Cardiac muscle cell (in vitro differentiated cells and primary cell): ENCODE measurements around the gene APLP1. TPM values are rescaled to one million over a fixed set of nuclear protein-coding genes. Genes with fewer than 3 reads are reported as not detected.
"Not testable (repeated sequence)": the region's sequence is repeated elsewhere in the genome, so short reads cannot be mapped to it uniquely, and the experiment has no call there.

Experiments used
- DNase-seq, 2 donors: peaks; one replicate each; pipeline versions ENCODE4 v3.0.0 to v3.0.0-alpha.2; 2010 to 2017; ENCODE audit warnings: low read depth in 1 of 2, low spot score in 1 of 2
- H3K27ac ChIP-seq: fragments of 200-600 bp; sonication (generic); 2 replicates; pipeline ENCODE4 v1.5.1; 2016
- H3K27me3 ChIP-seq: fragments of 200-600 bp; sonication (generic); 2 replicates; pipeline ENCODE4 v1.6.0; 2016; ENCODE audit warnings: control low read depth
- H3K36me3 ChIP-seq: fragments of 200-600 bp; sonication (generic); 2 replicates; pipeline ENCODE4 v1.5.1; 2016; ENCODE audit warnings: control low read depth
- H3K4me1 ChIP-seq: fragments of 200-600 bp; sonication (generic); 2 replicates; pipeline ENCODE4 v1.8.1; 2017; ENCODE audit warnings: low read depth, mild to moderate bottlenecking, mixed run types
- H3K4me3 ChIP-seq: fragments of 200-600 bp; sonication (generic); 2 replicates; pipeline ENCODE4 v1.5.1; 2016; ENCODE audit warnings: mild to moderate bottlenecking
- H3K9me3 ChIP-seq: fragments of 200-600 bp; sonication (generic); 2 replicates; pipeline ENCODE4 v1.5.1; 2017; ENCODE audit warnings: low read depth, mild to moderate bottlenecking, control low read depth
- polyA plus RNA-seq: library from polyadenylated mRNA; unstranded; fragments of >200 nt; fragmentation: Nextera tagmentation; extraction: Ambion mirVana; gene quantifications from 2 replicates; pipeline ENCODE4 v1.2.1, GENCODE V29; 2016
- total RNA-seq: library from RNA; depleted of rRNA; stranded (reverse); fragments of >200 nt; gene quantifications from 2 replicates; pipeline ENCODE4 v1.2.3, GENCODE V29; 2016
- TF ChIP-seq, protein P1 (sequence below): IDR thresholded peaks from 2 replicates; pipeline ENCODE4 v1.5.1; 2012; ENCODE audit warnings: low read depth, mild to moderate bottlenecking, low read length

Gene APLP1
- total and polyA plus RNA-seq, 2 experiments from 2014 or later: 134 to 157 TPM

DNA sequence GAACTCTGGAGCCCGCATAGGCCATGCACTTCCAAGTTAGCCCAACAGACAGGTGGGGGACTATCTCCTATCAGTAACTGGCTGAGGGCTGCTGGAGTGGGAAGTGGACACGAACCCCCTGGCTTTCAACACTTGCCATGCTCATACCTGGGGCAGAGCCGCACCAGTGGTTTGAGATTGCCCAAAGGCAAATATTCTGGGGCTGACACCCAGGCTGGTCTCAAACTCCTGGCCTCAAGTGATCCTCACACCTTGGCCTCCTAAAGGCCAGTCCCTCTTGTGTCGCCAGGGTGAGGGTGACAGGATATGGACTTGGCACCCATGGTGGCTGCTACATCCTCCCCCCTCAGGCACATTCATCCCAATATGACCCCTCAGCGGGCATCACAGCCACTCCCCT, 18.8 kb downstream of the APLP1 start:
- no peak overlapping the region for H3K4me3 ChIP-seq
- no peaks in the 10 kb centered on the region for H3K27me3 ChIP-seq
- H3K36me3 ChIP-seq: peaks cover 11% of the 10 kb centered on the region
- no peak overlapping the region for H3K27ac ChIP-seq
- DNase-seq: no peak
- TF ChIP-seq, protein P1, sequence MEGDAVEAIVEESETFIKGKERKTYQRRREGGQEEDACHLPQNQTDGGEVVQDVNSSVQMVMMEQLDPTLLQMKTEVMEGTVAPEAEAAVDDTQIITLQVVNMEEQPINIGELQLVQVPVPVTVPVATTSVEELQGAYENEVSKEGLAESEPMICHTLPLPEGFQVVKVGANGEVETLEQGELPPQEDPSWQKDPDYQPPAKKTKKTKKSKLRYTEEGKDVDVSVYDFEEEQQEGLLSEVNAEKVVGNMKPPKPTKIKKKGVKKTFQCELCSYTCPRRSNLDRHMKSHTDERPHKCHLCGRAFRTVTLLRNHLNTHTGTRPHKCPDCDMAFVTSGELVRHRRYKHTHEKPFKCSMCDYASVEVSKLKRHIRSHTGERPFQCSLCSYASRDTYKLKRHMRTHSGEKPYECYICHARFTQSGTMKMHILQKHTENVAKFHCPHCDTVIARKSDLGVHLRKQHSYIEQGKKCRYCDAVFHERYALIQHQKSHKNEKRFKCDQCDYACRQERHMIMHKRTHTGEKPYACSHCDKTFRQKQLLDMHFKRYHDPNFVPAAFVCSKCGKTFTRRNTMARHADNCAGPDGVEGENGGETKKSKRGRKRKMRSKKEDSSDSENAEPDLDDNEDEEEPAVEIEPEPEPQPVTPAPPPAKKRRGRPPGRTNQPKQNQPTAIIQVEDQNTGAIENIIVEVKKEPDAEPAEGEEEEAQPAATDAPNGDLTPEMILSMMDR: no peak
- no peaks in the 10 kb centered on the region for H3K4me1 ChIP-seq
- no peaks in the 10 kb centered on the region for H3K9me3 ChIP-seq

DNA sequence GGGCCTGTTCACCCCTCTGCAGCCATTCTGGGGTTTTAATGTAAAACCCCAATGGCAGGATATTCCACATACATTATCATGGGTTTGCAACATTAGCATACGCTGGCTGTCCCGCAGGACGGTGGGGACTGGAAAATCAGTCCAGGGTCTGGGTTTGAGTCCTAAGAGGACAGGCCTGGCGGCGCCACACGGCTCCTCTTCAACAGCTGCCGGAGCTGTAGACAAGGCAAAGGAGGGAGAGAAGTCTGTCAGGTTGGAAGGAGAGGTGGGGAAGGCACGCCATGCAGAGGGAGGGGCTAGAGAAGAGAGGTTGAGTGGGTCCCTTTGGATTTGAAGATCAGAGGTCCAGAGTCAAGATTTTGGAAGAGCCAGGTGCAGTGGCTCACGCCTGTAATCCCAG, 20.0 kb downstream of the APLP1 start:
- H3K27ac ChIP-seq: no peak overlapping the region
- TF ChIP-seq, protein P1: no peak
- H3K27me3 ChIP-seq: no peaks in the 10 kb centered on the region
- no peak overlapping the region for H3K4me3 ChIP-seq
- H3K9me3 ChIP-seq: no peaks in the 10 kb centered on the region
- H3K4me1 ChIP-seq: no peaks in the 10 kb centered on the region
- peaks cover 11% of the 10 kb centered on the region for H3K36me3 ChIP-seq
- no peak for DNase-seq

DNA sequence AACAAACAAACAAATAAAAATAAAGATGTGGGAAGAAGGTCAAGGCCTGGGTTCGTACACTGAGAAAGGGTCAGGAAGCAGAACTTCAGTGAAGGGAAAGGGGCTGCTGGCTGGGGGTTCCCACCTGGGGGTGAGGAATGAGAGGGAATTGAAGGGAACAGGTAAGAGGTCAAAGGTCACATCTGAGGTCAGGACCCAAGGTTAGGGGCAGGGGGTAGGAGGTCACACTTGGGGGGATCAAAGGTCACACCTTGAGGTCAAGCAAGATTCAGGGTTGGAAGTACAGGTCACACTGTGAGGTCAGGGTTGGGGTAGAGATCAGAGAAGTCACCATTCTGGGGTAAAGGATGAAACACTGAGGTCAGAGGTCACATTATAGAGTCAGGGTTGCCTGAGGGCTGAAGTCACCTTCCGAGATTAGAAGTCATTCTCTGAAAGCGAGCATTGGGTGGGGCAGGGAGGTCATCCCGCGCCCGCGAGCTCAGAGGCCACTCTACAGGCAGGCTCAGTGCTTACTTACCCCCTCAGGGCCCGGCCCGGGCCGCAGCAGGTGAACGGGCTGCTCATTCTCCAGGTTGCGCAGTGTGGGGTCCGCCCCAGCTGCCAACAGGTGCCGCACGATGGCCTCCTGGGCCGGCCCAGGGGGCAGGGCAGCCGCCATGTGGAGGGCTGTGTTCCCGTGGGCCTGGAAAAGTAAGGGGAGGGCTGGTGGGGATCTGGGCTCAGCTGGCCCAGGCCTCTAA, 21.2 kb downstream of the APLP1 start:
- Histone ChIP-seq H3K36me3 (peaks cover 14% of the 10 kb centered on the region), H3K27me3 (no peaks in the 10 kb centered on the region), H3K4me1 (no peaks in the 10 kb centered on the region), H3K9me3 (no peaks in the 10 kb centered on the region), H3K27ac (no peak overlapping the region), H3K4me3 (no peak overlapping the region)
- no peak for DNase-seq
- TF ChIP-seq, protein P1: no peak

GRCh38 chr19:35890113-35890650, 21.8 kb downstream of the APLP1 start:
- Histone ChIP-seq H3K4me1 (no peaks in the 10 kb centered on the region), H3K4me3 (no peak overlapping the region), H3K27me3 (no peaks in the 10 kb centered on the region), H3K36me3 (peaks cover 14% of the 10 kb centered on the region), H3K9me3 (no peaks in the 10 kb centered on the region), H3K27ac (no peak overlapping the region)
- TF ChIP-seq, protein P1: no peak
- no peak for DNase-seq

DNA sequence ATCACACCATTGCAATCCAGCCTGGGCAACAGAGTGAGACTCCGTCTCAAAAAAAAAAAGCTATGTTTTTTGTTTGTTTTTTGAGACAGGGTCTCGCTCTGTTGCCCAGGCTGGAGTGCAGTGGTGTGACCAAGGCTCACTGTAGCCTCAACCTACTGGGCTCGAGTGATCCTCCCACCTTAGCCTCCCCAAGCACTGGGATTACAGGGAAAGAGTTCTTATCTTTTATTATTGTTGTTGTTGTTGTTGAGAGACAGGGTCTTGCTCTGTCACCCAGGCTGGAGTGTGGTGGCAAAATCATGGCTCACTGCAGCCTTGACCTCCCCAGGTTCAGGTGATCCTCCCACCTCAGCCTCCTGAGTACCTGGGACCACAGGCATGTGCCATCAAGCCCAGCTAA, 23.4 kb downstream of the APLP1 start:
- H3K4me1 ChIP-seq, H3K27me3 ChIP-seq, H3K9me3 ChIP-seq, H3K27ac ChIP-seq, DNase-seq, H3K4me3 ChIP-seq: not testable (repeated sequence)
- H3K36me3 ChIP-seq: peaks cover 18% of the 10 kb centered on the region

GRCh38 chr19:35894342-35894741, 26.0 kb downstream of the APLP1 start:
- Histone ChIP-seq H3K36me3 (peaks cover 12% of the 10 kb centered on the region), H3K9me3 (no peaks in the 10 kb centered on the region), H3K27ac (no peak overlapping the region), H3K27me3 (no peaks in the 10 kb centered on the region), H3K4me1 (no peaks in the 10 kb centered on the region), H3K4me3 (no peak overlapping the region)
- DNase-seq: no peak
- TF ChIP-seq, protein P1: no peak
